ENCODE measurements around the gene EFHC1.

- TF ChIP-seq EZH2phosphoT487 (IDR thresholded peaks at IDR 0.05; ENCODE audit: borderline replicate concordance, low read length), result no peak
- TF ChIP-seq CTCF (IDR thresholded peaks at IDR 0.05; ENCODE audit: low read depth, low read length, poor library complexity, severe bottlenecking), result no peak
These were observed 14.9 kb upstream of the EFHC1 start for GRCh38 chr6:52405243-52405642.

Measured in DOHH2 (cell line).